Suppressor macrophage treated with lipopolysaccharide for 4 hours (primary cell): ENCODE measurements around the gene RBM18.

ENCODE experiments used
- DNase-seq: peaks from one replicate; pipeline ENCODE4 v3.0.0-alpha.2; 2020

The RBM18 gene

DNA sequence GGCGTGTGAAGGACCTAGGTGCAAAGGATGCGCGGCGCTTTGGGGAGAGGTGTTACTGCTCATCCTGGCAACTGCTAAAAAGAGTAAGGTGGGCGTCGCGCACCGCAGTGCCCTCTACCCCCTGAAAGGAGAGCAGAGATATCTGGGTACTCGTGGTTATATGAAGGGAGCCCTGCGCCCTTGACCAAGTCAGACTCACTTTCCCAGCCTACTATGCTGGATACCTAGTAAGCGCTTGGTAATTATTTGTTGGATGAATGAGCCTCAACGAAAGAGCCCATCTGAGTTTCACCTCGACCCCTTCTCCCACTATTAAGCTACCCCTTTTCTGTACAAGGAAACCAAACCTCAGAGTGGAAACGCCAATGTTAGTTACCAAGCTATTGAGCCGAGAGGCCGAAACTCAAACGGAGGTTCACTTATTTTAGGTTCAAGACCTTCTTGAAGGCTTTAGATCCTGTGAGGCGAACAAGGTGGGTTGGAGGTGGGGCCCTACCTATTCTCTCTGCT is 43.9 kb downstream of the RBM18 start:
- DNase-seq: no peak

DNA sequence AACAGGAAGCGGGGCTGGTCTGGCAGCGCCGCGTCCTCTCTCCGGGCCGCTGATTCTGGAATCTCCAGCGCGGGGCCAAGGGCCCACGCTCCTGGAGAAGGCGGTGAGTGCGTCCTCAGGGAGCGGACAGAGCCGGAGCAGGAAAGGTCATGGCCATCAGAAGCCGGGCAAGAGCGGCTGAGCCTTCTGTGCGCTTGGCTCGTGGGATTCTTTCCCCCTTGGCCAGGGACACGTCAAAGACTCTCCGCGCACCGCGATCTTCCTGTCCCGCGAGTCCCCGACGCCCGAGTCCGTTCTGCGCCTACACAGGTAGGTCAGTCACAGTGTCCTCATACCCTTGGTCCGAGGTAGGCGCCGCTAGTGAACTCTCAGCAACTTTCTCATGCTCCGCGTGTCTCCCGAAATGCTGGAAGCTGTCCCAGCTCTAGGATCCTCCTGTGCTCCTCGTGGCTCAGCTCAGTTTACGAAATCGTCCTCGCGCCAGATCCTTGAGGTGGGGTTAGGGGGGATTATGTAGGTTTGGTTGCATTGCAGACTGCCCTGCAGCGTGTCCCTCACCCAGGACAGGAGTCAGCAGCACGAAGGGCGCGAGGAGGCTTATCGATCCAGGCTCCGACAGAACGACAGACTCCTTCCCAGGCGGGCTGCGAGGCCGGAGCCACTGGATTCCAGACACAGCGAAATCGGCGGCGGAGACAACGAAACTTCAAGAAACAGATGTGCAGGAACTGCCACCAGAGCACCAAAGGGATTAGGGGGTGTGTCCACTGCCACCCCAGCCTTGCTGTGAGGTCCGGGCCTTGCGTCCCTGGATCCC is 44.6 kb downstream of the RBM18 start:
- no peak for DNase-seq

DNA sequence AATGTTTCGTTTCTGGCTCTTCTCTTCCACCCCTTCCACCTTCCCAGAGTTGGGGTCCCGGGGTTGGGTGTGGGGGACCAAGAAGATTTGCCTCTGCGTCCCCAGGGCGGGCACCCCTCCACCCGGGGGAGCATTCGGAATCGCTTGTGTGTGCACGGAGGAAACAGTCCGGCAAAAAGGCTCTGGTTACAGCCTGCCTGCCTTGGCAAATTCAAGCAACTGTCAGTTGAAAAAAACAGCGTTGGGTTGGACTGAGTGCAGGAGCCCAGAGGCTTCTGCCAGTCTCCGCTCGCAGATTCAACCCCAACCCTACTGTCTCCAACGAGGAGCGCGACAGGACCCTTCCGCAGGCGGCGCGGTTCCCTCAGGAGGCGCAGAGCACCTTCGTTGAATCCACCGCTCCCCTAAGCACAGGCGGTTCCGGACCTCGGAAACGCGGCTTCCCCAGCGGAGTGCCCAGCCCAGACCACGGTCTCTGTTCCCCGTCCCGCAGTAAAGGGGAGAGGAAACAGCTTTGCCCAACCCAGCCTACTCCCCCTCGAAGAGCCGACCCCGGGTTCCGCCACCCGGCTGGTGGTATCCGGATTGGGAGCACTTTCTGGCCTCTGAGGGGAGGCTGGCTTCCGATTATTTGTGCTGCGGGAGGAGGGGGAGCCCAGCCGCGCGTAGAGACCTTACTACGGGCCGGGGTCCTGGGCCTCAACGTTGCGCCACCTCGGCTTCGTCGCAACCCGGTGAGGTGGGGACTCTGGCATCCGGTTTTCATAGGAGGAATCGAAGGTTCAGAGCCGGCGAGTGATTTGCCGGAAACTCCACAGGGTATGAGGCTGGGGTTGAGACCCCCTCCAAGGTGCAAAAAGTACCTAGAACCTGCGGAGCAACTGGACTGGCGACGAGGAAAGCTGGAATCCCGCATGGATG is 45.4 kb downstream of the RBM18 start:
- no peak for DNase-seq

DNA sequence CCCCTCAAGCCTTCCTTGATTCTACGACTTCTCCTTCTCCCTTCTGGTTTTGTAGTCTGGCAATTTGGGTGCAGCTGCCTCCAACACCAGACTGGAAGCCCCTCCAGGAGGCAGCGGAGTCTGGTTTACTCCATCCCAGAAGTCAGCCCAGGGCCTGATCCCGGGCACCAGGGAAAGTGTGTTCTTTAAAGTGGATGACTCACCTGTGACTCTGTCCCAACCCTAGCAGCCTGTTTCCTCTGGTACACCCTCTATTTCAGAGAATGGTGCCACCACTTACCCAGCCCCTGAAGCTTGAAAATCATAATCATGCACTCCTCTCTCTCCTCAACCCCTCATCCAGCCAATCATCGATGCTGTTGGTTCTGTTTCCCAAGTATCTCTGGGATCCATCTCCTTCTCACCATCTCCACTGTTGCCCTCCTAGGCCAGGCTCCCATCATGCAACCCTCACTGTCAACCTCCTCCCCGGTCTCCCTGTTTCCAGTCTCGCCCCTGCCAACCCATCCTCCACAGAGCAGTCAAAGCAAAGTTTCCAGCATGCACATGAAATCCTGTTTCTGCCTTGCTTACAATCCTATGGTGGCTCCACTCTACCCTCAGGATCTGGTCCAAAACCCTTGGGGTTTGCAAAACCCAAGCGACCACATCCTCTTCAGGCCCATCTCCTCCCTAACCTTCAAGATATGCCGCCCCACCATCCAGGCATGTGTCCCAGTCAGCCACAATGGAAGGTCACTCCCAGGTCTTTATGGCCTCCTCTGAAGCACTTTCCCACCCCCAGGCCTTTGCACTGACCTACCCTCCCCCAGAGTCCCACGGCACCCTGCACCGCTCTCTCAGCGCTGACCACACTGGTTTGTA is 46.3 kb downstream of the RBM18 start:
- no peak for DNase-seq

- no peak for DNase-seq
Measured at GRCh38 chr9:122217640-122218039, 47.0 kb downstream of the RBM18 start.

DNA sequence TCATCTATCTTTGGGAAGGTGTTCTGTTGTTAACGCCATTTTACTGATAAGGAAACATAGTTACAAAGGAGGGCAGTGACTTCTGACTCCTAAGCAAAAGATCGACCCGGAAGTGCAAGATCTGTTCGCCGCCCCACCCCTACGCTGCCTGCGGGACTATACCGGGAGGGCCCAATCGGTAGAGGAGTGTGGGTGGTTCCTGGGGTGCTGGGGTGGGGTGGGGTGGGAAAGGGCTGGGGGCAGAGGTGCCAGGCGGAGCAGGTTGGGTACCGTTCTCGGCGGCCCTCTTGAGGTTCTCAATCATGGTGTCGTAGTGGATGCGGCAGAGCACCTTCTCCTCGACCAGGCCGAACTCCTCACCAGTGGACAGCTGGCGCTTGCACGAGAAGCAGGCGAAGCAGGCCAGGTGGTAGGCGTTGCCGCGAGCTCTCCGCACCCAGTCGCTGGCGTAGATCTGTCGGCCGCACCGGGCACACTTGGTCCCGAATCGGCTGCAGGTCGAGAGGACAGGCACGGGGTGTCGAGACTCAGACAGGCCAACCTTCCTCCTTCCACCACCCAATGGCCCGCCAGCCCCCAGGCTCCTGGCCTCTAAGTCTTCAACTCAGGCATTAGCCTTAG is 47.7 kb downstream of the RBM18 start:
- DNase-seq: no peak

DNA sequence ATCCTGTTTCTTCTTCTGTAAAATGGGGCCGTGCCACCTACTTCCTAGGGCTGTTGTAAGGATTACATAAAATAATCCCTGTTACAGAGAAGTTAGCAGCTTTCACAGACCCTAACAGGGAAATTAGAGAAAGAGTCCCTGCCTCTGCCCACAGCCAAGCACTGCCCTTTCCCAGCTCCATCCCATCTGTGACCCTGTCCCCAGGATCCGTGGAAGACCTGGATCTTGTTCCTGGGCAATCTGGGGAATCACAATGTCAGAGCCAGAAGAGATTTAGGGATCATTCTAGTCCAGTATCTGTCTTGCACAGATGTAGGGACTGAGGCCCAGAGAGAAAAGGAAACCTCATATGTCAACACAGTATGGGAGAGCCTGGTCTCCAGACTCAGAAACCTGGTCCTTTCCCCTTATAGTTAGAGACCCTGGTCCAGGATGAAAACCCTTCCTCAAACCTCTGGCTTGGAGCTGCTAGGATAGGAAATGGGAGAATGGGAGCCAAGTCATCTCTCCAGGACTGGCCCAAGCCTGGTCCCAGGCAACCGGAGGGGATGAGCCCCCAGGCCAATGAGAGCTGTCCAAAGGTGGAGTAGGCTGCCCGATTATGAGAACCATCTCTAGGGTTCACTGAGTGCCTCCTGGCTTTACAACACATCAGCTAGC is 48.4 kb downstream of the RBM18 start:
- DNase-seq: no peak

- DNase-seq: no peak
Measured at GRCh38 chr9:122215663-122216062, 49.0 kb downstream of the RBM18 start.

- DNase-seq: no peak
Measured at GRCh38 chr9:122214507-122214906, 50.1 kb downstream of the RBM18 start.

DNA sequence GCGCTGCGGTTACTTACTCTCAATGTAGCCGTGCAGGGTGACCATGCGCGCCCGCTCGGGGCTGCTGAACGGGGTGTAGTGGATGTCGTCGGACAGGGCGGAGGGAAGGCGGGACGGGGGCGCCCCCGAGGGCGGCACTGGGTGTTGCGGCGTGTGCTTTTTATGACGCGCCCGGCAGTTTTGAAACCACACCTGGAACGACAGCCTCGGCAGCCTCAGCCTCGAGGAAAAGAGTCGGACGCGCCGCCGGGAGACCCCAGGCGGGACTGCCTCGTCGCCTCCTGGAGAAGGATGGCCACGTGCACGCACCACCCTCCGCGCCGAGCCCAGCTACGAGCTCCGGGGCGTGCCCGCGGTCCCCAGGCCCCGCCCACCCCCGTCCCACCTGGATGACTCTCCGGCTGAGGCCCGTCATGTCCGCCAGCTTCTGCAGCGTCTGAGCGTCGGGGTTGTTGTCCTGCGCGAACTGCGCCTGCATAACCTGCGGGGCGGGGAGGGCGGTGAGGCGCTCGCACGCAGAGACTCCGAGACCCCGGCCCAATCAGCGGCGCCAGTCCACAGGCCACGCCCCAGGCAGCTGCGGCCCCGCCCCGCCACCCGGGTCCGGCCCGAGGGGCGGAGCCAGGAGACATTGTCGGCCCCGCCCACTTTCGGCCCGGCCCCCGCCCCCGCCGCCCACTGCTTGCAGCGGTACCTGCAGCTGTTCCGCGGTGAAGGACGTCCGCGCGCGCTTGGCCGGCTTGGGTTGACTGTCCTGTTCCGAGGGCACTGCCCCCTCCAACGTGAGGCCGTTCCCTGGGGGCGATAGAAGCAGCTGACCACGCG is 50.8 kb downstream of the RBM18 start:
- DNase-seq: no peak

DNA sequence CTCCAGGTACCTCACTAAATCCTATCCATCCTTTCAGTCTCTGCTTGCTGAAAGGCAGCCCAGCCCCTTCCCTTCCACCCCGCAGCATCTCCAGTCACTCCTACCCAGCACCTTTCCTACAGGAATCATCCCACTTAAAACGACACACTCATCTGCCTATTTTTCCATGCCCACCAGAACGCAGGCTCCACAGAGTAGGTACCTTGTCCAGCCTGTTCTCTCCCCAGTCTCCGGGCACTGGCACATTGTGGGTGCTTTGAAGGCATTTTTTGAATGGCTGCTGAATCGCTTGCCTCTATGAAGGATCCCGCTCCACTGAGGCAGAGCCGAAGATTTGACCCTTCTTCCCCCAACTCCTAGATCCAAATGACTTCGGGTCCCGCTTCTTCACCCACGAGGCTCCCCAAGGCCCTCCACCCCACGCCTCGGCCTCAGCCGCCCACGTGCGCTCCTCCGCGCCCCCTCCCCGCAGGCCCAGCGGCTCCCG is 51.5 kb downstream of the RBM18 start:
- no peak for DNase-seq

DNA sequence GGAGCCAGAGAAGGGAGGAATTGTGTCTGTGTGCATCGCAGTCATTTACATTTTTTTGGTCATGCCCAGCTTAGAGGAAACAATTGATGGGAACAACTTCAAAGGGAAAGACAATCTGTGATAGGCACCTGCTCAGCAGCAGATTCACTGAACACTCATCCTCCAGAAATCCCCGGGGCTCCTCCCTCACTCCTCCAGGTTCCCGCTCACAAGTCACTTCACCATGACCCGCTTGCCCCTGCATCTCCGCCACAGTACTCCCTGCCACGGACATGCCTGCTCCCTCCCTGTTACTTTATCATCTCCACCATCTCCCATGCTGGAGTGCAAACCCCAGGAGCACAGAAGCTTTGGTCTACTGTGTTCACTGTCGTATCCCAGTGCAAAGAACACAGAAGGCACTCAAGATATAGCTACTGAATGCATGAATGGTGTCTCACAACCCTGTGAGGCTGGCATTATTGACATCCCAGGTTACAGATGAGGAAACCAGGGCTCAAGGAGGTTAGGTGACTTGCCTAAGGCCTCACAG is 52.1 kb downstream of the RBM18 start:
- no peak for DNase-seq

DNA sequence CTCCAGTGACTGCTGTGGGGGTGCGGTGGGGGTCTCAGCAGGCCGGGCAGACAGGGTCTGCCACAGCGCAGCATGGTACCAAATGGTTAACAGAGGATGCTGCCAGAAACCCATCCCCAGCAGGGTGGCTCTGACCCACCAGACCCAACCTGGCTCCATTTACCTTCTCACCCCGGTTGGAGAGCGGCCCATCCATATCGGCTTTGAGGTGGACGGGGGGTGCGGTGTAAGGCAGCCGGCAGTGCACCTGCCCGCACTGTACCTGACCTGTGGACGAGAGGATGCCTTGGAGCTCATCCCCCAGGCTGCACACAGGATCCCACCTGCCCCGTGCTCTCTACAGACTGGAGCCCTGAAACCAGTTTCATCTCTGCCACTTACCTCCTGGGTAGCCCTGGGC is 55.2 kb downstream of the RBM18 start:
- DNase-seq: no peak

GRCh38 chr9:122207096-122207495 is 57.5 kb downstream of the RBM18 start:
- no peak for DNase-seq

- DNase-seq: no peak
Measured at GRCh38 chr9:122206118-122207046, 58.3 kb downstream of the RBM18 start.

DNA sequence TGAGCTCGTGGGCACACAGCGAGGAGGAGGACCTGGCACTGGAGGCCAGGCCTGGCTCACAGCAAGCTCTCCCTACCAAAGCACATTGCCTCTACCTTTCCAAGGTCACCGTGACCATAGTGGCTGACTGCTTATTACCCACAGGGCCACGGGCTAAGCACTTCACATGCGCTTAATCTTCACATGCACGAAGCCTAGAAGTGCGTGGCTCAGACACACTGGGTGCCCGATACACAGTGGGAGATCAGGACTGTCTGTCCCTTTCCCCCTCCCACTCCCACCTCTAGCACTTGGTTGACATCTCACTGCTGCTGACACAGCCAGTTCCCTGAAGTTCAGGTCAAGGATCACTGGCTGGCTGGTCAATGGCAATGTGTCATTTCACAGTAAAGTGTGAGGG is 59.5 kb downstream of the RBM18 start:
- no peak for DNase-seq

DNA sequence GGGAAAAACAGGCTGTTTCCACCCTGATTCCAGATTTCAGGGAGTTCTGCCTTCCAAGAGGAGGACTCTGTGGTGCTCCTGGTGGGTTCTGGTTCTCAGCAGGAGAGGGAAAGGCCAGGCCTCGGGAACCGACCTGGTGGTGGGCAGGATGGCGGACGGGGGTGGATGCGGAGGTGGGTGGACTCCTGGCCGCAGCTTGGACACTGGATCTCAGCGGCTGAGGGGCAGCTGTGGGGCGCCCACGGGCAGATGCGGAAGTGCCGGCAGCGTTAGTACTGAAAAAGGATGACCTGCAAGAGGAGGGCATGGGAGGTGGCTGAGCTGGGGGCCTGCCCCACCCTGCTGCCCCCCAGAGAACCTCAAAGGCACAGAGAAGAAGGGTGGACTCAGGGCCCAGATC is 60.1 kb downstream of the RBM18 start:
- DNase-seq: no peak

- no peak for DNase-seq
Measured at GRCh38 chr9:122204055-122204454, 60.6 kb downstream of the RBM18 start.

GRCh38 chr9:122202111-122202510 is 62.5 kb downstream of the RBM18 start:
- no peak for DNase-seq
